Body of pancreas (tissue), 4 donors: ENCODE data around the gene ATRNL1.

Experiments
- POLR2A ChIP-seq, 3 donors: fragments of 450-650 bp; IDR thresholded peaks; one replicate each; pipeline ENCODE4 v1.6.1; 2016; ENCODE audit warnings: antibody characterized with exemption in 3 of 3, mild to moderate bottlenecking in 2 of 3
- TF ChIP-seq, protein P1 (sequence below), 7 experiments: fragments of 450-650 bp in 4 of 7; fragments of 200-600 bp in 3 of 7; sonication (generic) in 3 of 7; IDR thresholded peaks; one replicate each; pipeline ENCODE4 v1.5.1; 2016 to 2019; ENCODE audit warnings: antibody characterized with exemption in 7 of 7

DNA sequence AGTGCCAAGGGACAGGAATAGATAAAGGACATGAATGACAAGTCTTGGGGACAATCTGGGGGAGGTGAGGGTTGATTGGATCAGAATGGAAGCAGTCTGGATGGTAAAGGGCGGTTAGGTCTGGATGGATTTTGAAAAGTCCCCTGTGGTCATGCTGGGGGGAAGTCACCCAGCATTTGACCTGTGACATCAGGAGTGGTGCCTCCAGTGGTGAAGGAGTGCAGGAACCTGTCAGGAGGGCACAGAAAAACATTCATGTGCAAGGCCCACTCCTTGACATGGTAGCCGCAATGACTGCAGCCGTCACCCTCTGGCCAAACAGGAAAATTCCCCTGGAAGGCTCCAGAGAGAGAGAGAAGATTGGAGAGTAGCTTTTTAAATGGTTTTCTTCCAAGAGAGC, 875.1 kb downstream of the ATRNL1 start:
- TF ChIP-seq, protein P1, sequence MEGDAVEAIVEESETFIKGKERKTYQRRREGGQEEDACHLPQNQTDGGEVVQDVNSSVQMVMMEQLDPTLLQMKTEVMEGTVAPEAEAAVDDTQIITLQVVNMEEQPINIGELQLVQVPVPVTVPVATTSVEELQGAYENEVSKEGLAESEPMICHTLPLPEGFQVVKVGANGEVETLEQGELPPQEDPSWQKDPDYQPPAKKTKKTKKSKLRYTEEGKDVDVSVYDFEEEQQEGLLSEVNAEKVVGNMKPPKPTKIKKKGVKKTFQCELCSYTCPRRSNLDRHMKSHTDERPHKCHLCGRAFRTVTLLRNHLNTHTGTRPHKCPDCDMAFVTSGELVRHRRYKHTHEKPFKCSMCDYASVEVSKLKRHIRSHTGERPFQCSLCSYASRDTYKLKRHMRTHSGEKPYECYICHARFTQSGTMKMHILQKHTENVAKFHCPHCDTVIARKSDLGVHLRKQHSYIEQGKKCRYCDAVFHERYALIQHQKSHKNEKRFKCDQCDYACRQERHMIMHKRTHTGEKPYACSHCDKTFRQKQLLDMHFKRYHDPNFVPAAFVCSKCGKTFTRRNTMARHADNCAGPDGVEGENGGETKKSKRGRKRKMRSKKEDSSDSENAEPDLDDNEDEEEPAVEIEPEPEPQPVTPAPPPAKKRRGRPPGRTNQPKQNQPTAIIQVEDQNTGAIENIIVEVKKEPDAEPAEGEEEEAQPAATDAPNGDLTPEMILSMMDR (IDR thresholded peaks at IDR 0.05), result no peak
- no peak for TF ChIP-seq POLR2A (IDR thresholded peaks at IDR 0.05)
